ENCODE data around the gene NMNAT2.

Gene NMNAT2

GRCh38 chr1:183209533-183210158 lies 208.5 kb downstream of the NMNAT2 start:
- no peaks in the 10 kb centered on the region for H3K79me2 ChIP-seq (ENCODE audit: insufficient read depth, low read length)
- TF ChIP-seq EZH2 (IDR thresholded peaks at IDR 0.05; ENCODE audit: borderline replicate concordance, low read length): no peak
- no peak for TF ChIP-seq CTCF (IDR thresholded peaks at IDR 0.05; ENCODE audit: low read length)
- H3K9me2 ChIP-seq (ENCODE audit: low read depth, low read length): no peaks in the 10 kb centered on the region
- H3K9ac ChIP-seq (ENCODE audit: low read length): no peak overlapping the region
- H3K4me3 ChIP-seq (ENCODE audit: low read depth, low read length, poor library complexity, severe bottlenecking): no peak overlapping the region
- no peaks in the 10 kb centered on the region for H3K4me1 ChIP-seq (ENCODE audit: insufficient read depth, low read length, severe bottlenecking)
- H3K36me3 ChIP-seq (ENCODE audit: insufficient read depth, low read length): no peaks in the 10 kb centered on the region
- no peak overlapping the region for H3K27ac ChIP-seq (ENCODE audit: low read depth, low read length, poor library complexity, severe bottlenecking)
- H4K20me1 ChIP-seq (ENCODE audit: insufficient read depth, low read length): no peaks in the 10 kb centered on the region
- no peak overlapping the region for H2AFZ ChIP-seq (ENCODE audit: low read length)
- no peaks in the 10 kb centered on the region for H3K9me3 ChIP-seq (ENCODE audit: low read length)
- H3F3A ChIP-seq (ENCODE audit: insufficient read depth, low read length): no peaks in the 10 kb centered on the region
- H3K27me3 ChIP-seq (ENCODE audit: insufficient read depth, low read length): no peaks in the 10 kb centered on the region; the same call in 1 of the 2 replicates
- no peak overlapping the region for H3K4me2 ChIP-seq (ENCODE audit: low read length)

GRCh38 chr1:183206538-183207122 lies 211.6 kb downstream of the NMNAT2 start:
- Histone ChIP-seq H3K9me2 (ENCODE audit: low read depth, low read length) (no peaks in the 10 kb centered on the region), H3K36me3 (ENCODE audit: insufficient read depth, low read length) (no peaks in the 10 kb centered on the region), H3K27ac (ENCODE audit: low read depth, low read length, poor library complexity, severe bottlenecking) (no peak overlapping the region), H3K27me3 (ENCODE audit: insufficient read depth, low read length) (no peaks in the 10 kb centered on the region; the same call in 1 of the 2 replicates), H2AFZ (ENCODE audit: low read length) (no peak overlapping the region), H3K9ac (ENCODE audit: low read length) (no peak overlapping the region), H3K4me1 (ENCODE audit: insufficient read depth, low read length, severe bottlenecking) (no peaks in the 10 kb centered on the region), H4K20me1 (ENCODE audit: insufficient read depth, low read length) (no peaks in the 10 kb centered on the region), H3K9me3 (ENCODE audit: low read length) (no peaks in the 10 kb centered on the region), H3K4me3 (ENCODE audit: low read depth, low read length, poor library complexity, severe bottlenecking) (no peak overlapping the region), H3K4me2 (ENCODE audit: low read length) (no peak overlapping the region), H3K79me2 (ENCODE audit: insufficient read depth, low read length) (no peaks in the 10 kb centered on the region), H3F3A (ENCODE audit: insufficient read depth, low read length) (no peaks in the 10 kb centered on the region)
- no peak for TF ChIP-seq CTCF (IDR thresholded peaks at IDR 0.05; ENCODE audit: low read length)
- no peak for TF ChIP-seq EZH2 (IDR thresholded peaks at IDR 0.05; ENCODE audit: borderline replicate concordance, low read length)

- Histone ChIP-seq H4K20me1 (ENCODE audit: insufficient read depth, low read length) (no peaks in the 10 kb centered on the region), H3K36me3 (ENCODE audit: insufficient read depth, low read length) (no peaks in the 10 kb centered on the region), H3K9me3 (ENCODE audit: low read length) (no peaks in the 10 kb centered on the region), H2AFZ (ENCODE audit: low read length) (no peak overlapping the region), H3K9me2 (ENCODE audit: low read depth, low read length) (no peaks in the 10 kb centered on the region), H3K4me1 (ENCODE audit: insufficient read depth, low read length, severe bottlenecking) (no peaks in the 10 kb centered on the region), H3K4me3 (ENCODE audit: low read depth, low read length, poor library complexity, severe bottlenecking) (no peak overlapping the region), H3K9ac (ENCODE audit: low read length) (no peak overlapping the region), H3K79me2 (ENCODE audit: insufficient read depth, low read length) (no peaks in the 10 kb centered on the region), H3K27me3 (ENCODE audit: insufficient read depth, low read length) (no peaks in the 10 kb centered on the region), H3K27ac (ENCODE audit: low read depth, low read length, poor library complexity, severe bottlenecking) (no peak overlapping the region), H3F3A (ENCODE audit: insufficient read depth, low read length) (no peaks in the 10 kb centered on the region), H3K4me2 (ENCODE audit: low read length) (no peak overlapping the region)
- TF ChIP-seq CTCF (IDR thresholded peaks at IDR 0.05; ENCODE audit: low read length): no peak
- TF ChIP-seq EZH2 (IDR thresholded peaks at IDR 0.05; ENCODE audit: borderline replicate concordance, low read length): no peak
These were observed 212.9 kb downstream of the NMNAT2 start for GRCh38 chr1:183205196-183205781.

Measured in OCI-LY1 (cell line).